Esophagus muscularis mucosa (tissue), 4 donors: ENCODE measurements around the gene CELSR1. TPM values are rescaled to one million over a fixed set of nuclear protein-coding genes. Genes with fewer than 3 reads are reported as not detected.

Source experiments
- DNase-seq: peaks from one replicate; pipeline ENCODE4 v3.0.0-alpha.2; 2017; ENCODE audit errors: extremely low spot score
- H3K27ac ChIP-seq, 4 donors: fragments of 200-600 bp; sonication (generic); replicated peaks in 1 of 4; 1 replicate in 3 of 4; 2 replicates in 1 of 4; pipeline ENCODE4 v1.5.1; 2016 to 2019; ENCODE audit warnings: mild to moderate bottlenecking in 1 of 4
- H3K27me3 ChIP-seq, 4 donors: fragments of 200-600 bp; sonication (generic); one replicate each; pipeline versions ENCODE4 v1.5.1 to v1.6.0; 2016 to 2019
- H3K36me3 ChIP-seq, 4 donors: fragments of 200-600 bp; sonication (generic); one replicate each; pipeline ENCODE4 v1.5.1; 2016 to 2019
- H3K4me1 ChIP-seq, 4 donors: fragments of 200-600 bp; sonication (generic); one replicate each; pipeline ENCODE4 v1.5.1; 2016 to 2019
- H3K4me3 ChIP-seq, 4 donors: fragments of 200-600 bp; sonication (generic); 1 replicate in 2 of 4; 2 replicates in 2 of 4; pipeline ENCODE4 v1.5.1; 2016 to 2019; ENCODE audit warnings: mild to moderate bottlenecking in 4 of 4, moderate library complexity in 1 of 4
- H3K9me3 ChIP-seq, 4 donors: fragments of 200-600 bp; sonication (generic); 1 replicate in 3 of 4; 2 replicates in 1 of 4; pipeline ENCODE4 v1.5.1; 2016 to 2019
- CTCF ChIP-seq, 3 experiments: fragments of 200-600 bp in 2 of 3; fragments of 450-650 bp in 1 of 3; sonication (generic) in 2 of 3; IDR thresholded peaks; one replicate each; pipeline ENCODE4 v1.5.1; 2017 to 2019; ENCODE audit warnings: antibody characterized with exemption in 3 of 3, mild to moderate bottlenecking in 2 of 3, moderate library complexity in 1 of 3
- EP300 ChIP-seq: sonication (generic); formaldehyde crosslinking; IDR thresholded peaks from one replicate; pipeline ENCODE4 v1.6.1; 2017; ENCODE audit warnings: antibody characterized with exemption
- POLR2A ChIP-seq: fragments of 450-650 bp; IDR thresholded peaks from one replicate; pipeline ENCODE4 v1.6.1; 2017; ENCODE audit warnings: antibody characterized with exemption, moderate library complexity, mild to moderate bottlenecking, low read depth
- POLR2AphosphoS5 ChIP-seq, 2 donors: sonication (generic); formaldehyde crosslinking; IDR thresholded peaks; one replicate each; pipeline ENCODE4 v1.6.1; 2017; ENCODE audit warnings: antibody characterized with exemption in 2 of 2
- WGBS: methylation state at CpG from one replicate; pipeline ENCODE4 v1.1.5; 2018; 5-methylcytosine and 5-hydroxymethylcytosine counted together
- intact Hi-C: fragments of 100-400 bp; cut with DNase I; formaldehyde crosslinking; loops from one replicate; pipeline ENCODE4 v1.15.1; 2023
- total RNA-seq, 4 donors: library from RNA; depleted of rRNA; stranded (reverse); fragments of >200 nt; gene quantifications; one replicate each; pipeline versions ENCODE4 v1.1.0 to v1.2.1, GENCODE V29; 2016

CELSR1 gene
- total RNA-seq, 4 donors from 2014 or later, result 2.5 to 2.7 (median 2.6) TPM

- TF ChIP-seq POLR2AphosphoS5 (IDR thresholded peaks at IDR 0.05) (no peak), POLR2A (no peak), EP300 (no peak), CTCF (IDR thresholded peaks at IDR 0.05) (no peak)
- Histone ChIP-seq H3K4me1 (peaks cover 48 to 75% (median 70%) of the 10 kb centered on the region in 4 donors), H3K27ac (no peak overlapping the region), H3K9me3 (no peaks in the 10 kb centered on the region), H3K27me3 (no peaks in the 10 kb centered on the region), H3K36me3 (peaks cover 0 to 4% (median 0%) of the 10 kb centered on the region in 4 donors), H3K4me3 (no peak overlapping the region)
- intact Hi-C loops, result no loop called here
- 97% methylated on average over 15 of the region's 19 CpGs for WGBS
- DNase-seq, result no peak
These were observed 48.1 kb upstream of the CELSR1 start for GRCh38 chr22:46585340-46586122.

GRCh38 chr22:46584081-46584921 lies 46.9 kb upstream of the CELSR1 start:
- peak overlapping the region in 1 of 4 donors; percentile 26 for H3K27ac ChIP-seq
- intact Hi-C loops, result no loop called here
- WGBS, result 60% methylated on average over 35 of the region's 43 CpGs
- peak overlapping the region in 2 of 4 donors; percentile 5 to 24 for H3K4me3 ChIP-seq
- H3K36me3 ChIP-seq, result no peaks in the 10 kb centered on the region
- no peak for TF ChIP-seq POLR2A
- no peak for TF ChIP-seq POLR2AphosphoS5 (IDR thresholded peaks at IDR 0.05)
- no peak for TF ChIP-seq EP300
- TF ChIP-seq CTCF (IDR thresholded peaks at IDR 0.05), result no peak
- H3K9me3 ChIP-seq, result no peaks in the 10 kb centered on the region
- DNase-seq, result no peak
- peaks cover 61 to 83% (median 76%) of the 10 kb centered on the region in 4 donors for H3K4me1 ChIP-seq
- no peaks in the 10 kb centered on the region for H3K27me3 ChIP-seq

- no peaks in the 10 kb centered on the region for H3K27me3 ChIP-seq
- TF ChIP-seq EP300 (no peak), POLR2AphosphoS5 (IDR thresholded peaks at IDR 0.05) (no peak), POLR2A (no peak), CTCF (IDR thresholded peaks at IDR 0.05) (no peak)
- intact Hi-C loops, result no loop called here
- DNase-seq, result no peak
- H3K27ac ChIP-seq, result no peak overlapping the region
- H3K9me3 ChIP-seq, result no peaks in the 10 kb centered on the region
- H3K36me3 ChIP-seq, result no peaks in the 10 kb centered on the region
- 95% methylated on average over 11 of the region's 11 CpGs for WGBS
- peaks cover 67 to 85% (median 79%) of the 10 kb centered on the region in 4 donors for H3K4me1 ChIP-seq
- H3K4me3 ChIP-seq, result no peak overlapping the region
These were observed 46.2 kb upstream of the CELSR1 start for GRCh38 chr22:46583571-46583970.

GRCh38 chr22:46582281-46582933 lies 45.0 kb upstream of the CELSR1 start:
- Histone ChIP-seq H3K9me3 (no peaks in the 10 kb centered on the region), H3K27ac (no peak overlapping the region), H3K27me3 (no peaks in the 10 kb centered on the region), H3K36me3 (no peaks in the 10 kb centered on the region), H3K4me1 (peaks cover 67 to 85% (median 78%) of the 10 kb centered on the region in 4 donors), H3K4me3 (no peak overlapping the region)
- intact Hi-C loops, result no loop called here
- no peak for DNase-seq
- 91% methylated on average over 14 of the region's 14 CpGs for WGBS
- TF ChIP-seq POLR2A, result no peak
